Peyer's patch (tissue), 4 donors: ENCODE measurements around the gene PRKRA.
"Not testable (repeated sequence)": the region's sequence is repeated elsewhere in the genome, so short reads cannot be mapped to it uniquely, and the experiment has no call there.

Experiments used
- CTCF ChIP-seq, 6 experiments: fragments of 450-650 bp in 4 of 6; fragments of 200-600 bp in 2 of 6; sonication (generic) in 1 of 6; IDR thresholded peaks; one replicate each; pipeline ENCODE4 v1.5.1; 2017 to 2019; ENCODE audit warnings: antibody characterized with exemption in 6 of 6, mild to moderate bottlenecking in 3 of 6, moderate library complexity in 1 of 6
- POLR2A ChIP-seq, 2 donors: fragments of 450-650 bp; IDR thresholded peaks; one replicate each; pipeline ENCODE4 v1.5.1; 2017; ENCODE audit warnings: antibody characterized with exemption in 2 of 2, mild to moderate bottlenecking in 2 of 2, moderate library complexity in 2 of 2

- not testable (repeated sequence) for TF ChIP-seq CTCF, POLR2A (IDR thresholded peaks at IDR 0.05)
Measured at GRCh38 chr2:178412453-178412852, 38.5 kb downstream of the PRKRA start.
